Chondrocyte (in vitro differentiated cells): ENCODE data around the gene HDHD5. TPM values are rescaled to one million over a fixed set of nuclear protein-coding genes. Genes with fewer than 3 reads are reported as not detected.
A peak's percentile ranks its signal among the peaks of the same experiment; 100 is the strongest.

Experiments
- DNase-seq: peaks from one replicate; pipeline ENCODE4 v3.0.0; 2021; ENCODE audit warnings: mixed read lengths, low spot score
- H3K27ac Mint-ChIP-seq: one replicate; pipeline ENCODE4 v1.8.0; 2021; ENCODE audit warnings: mild to moderate bottlenecking, moderate library complexity, mixed read lengths; ENCODE audit not compliant: unreplicated experiment
- H3K27me3 Mint-ChIP-seq: 2 replicates; pipeline ENCODE4 v1.8.0; 2021; ENCODE audit warnings: low read depth, mixed read lengths
- H3K36me3 Mint-ChIP-seq: 2 replicates; pipeline ENCODE4 v1.8.0; 2021; ENCODE audit warnings: low read depth, mixed read lengths
- H3K4me1 Mint-ChIP-seq: 2 replicates; pipeline ENCODE4 v1.8.0; 2021; ENCODE audit warnings: low read depth, mild to moderate bottlenecking, mixed read lengths
- H3K4me3 Mint-ChIP-seq: one replicate; pipeline ENCODE4 v1.8.0; 2021; ENCODE audit warnings: mild to moderate bottlenecking, moderate library complexity, mixed read lengths; ENCODE audit not compliant: unreplicated experiment
- H3K9me3 Mint-ChIP-seq: 2 replicates; pipeline ENCODE4 v1.8.0; 2021; ENCODE audit warnings: low read depth, mixed read lengths
- CTCF ChIP-seq: fragments of 200-600 bp; sonication (generic); IDR thresholded peaks from 2 replicates; pipeline ENCODE4 v1.5.0; 2021; ENCODE audit warnings: antibody characterized with exemption, mild to moderate bottlenecking, moderate library complexity
- long read RNA-seq: library from polyadenylated mRNA; stranded (forward); transcript quantifications from one replicate; pipeline ENCODE4 v2.0.0, GENCODE V29; 2021
- total RNA-seq: library from RNA; stranded (reverse); gene quantifications from 3 replicates; pipeline ENCODE4 v1.2.1, GENCODE V29; 2021

HDHD5 gene
- 22.3 to 31.5 TPM (median 30.8 TPM) in 3 replicates for total RNA-seq
- long read RNA-seq, transcript HDHD5-202 (8 exons, 1,799 nt), result major isoform, 68 of 120 reads
- long read RNA-seq, partial matches to known transcripts, result 0 of 120 reads
- long read RNA-seq, other reads (novel, unspliced or antisense), result 51 of 120 reads

DNA sequence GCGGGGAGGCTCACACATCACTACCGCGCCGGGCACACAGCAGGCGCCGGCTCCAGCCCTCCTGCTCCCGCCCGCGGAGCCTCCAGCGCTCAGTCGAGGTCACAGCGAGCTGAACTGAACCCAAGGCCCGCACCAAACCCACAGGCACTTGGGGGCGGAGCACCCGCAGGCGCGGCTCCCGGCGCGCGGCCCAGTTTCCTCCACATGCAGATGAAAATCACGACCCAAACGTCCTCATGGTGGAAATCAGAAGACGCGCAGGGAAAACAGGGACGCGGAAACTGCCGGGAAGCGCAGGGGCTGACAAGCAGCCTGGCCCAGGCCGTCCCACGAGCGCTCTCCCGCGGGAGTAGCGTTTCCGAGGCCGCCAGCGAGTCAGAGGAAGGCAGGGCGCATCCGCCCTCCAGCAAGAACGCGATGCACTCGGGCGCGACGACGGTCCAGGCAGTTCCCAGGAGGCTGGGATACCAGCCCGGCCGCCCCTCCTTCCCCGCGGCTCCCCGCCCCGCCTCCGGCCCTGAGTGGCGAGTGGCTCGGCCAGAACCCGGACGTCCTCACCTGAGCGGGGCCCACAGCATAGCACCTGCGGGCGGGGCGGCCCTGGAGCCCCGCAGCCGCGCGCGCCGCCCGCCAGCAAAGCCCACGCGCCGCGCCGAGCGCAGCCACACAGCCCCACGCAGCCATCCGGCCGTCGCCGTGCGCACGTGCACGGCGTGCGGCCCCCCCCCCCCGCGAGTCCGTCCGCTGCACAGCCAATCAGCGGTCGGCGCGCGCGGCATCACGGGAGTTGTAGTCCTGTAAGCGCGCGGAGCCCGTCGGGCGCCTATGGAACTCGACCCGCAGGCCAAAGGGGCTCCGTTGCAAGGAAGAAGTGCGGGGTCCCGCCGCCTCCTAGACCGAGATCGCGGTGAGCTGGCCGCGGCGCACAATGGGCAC, at the start of gene HDHD5:
TSS of gene HDHD5 (minus strand) at position 710 of the 936 bp plus-strand sequence. CDS start at position 684, 26 bp downstream.
- H3K4me3 Mint-ChIP-seq, result peak within 1 kb of the TSS; percentile 86
- H3K27ac Mint-ChIP-seq, result peak within 1 kb of the TSS; percentile 92
- H3K36me3 Mint-ChIP-seq, result no peaks in the 10 kb centered on the region
- no peaks in the 10 kb centered on the region for H3K9me3 Mint-ChIP-seq
- TF ChIP-seq CTCF, result peak; percentile 10
- DNase-seq, result peak; percentile 95
- peaks cover 22% of the 10 kb centered on the region for H3K4me1 Mint-ChIP-seq
- H3K27me3 Mint-ChIP-seq, result no peaks in the 10 kb centered on the region

GRCh38 chr22:17205432-17205831, 46.4 kb upstream of the HDHD5 start:
- no peaks in the 10 kb centered on the region for H3K4me1 Mint-ChIP-seq

DNA sequence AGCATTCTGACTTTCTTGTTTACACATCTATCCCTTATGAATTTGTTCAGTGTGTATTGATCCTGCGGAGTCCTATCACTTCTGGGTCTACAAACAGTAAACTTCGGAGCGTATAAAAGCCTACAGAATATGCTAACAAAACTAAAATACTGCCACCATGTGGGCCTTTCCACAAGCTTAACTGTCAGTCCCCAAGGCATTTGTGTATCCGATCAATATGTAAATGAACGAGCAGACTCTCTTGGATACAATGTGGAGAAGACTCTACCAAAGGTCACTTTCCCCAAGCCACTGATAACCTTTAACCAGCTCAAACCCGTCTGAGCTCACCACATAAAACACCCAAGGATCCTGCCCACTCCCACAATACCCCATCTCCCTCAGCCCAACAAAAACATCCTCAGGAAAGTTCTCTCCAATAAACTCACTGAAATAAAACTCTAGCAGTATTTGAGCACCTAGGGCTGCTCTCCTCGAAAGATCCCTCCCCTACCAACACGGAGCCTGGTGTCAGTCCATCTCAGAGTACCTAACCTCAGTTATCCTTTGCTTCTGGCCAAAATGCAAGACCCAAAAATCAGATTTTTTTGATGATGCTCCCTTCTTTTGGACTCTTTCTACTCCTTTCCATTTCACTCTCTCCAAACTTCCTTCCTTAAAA, 42.3 kb upstream of the HDHD5 start:
- Mint-ChIP-seq H3K4me3 (no peak overlapping the region), H3K36me3 (no peaks in the 10 kb centered on the region), H3K27ac (no peak overlapping the region)

More at GRCh38 chr22:17205432-17205831, 46.4 kb upstream of the HDHD5 start:
- no peak overlapping the region for H3K27ac Mint-ChIP-seq
- no peak for DNase-seq
- H3K36me3 Mint-ChIP-seq, result no peaks in the 10 kb centered on the region
- peaks cover 12% of the 10 kb centered on the region for H3K27me3 Mint-ChIP-seq
- H3K9me3 Mint-ChIP-seq, result no peaks in the 10 kb centered on the region
- TF ChIP-seq CTCF, result peak; percentile 22
- no peak overlapping the region for H3K4me3 Mint-ChIP-seq

DNA sequence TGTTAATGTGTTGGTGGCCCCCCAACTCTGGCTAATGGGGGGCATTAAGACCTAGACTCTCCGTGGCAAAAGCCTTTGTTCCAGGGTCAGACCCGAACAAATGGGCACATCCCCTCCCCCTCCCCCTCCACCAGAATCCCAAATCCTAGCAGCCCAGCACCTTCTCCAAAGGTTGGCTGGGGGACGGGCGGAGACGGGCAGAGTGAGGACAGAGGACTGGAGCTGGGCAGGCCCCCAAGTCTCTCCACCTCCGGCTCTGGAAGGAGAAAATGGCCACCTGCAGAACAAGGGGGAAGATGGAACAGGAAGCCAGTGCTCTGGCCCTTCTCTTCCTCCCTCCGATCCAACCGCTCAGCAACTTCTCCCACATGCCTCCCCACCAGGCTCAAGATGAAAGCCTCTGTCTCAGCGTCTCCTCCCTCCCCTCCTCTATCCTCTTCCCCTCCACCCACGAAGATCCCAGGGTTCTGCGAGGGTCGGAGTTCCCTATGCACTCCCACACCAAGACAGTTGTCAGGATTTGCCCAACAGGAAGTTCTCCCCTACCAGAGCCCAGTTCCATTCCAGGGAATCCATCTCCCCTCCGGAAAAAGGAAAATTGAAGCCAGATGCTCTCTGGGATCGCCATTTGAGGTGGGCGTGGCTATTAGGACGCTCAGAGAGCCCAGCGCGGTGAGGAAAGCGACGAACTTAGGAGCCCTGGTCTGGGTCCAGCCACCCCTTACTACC, 40.1 kb upstream of the HDHD5 start:
- Mint-ChIP-seq H3K9me3 (no peaks in the 10 kb centered on the region), H3K36me3 (no peaks in the 10 kb centered on the region), H3K4me3 (peak overlapping the region; percentile 60), H3K4me1 (peaks cover 11% of the 10 kb centered on the region), H3K27me3 (peaks cover 11% of the 10 kb centered on the region), H3K27ac (peak overlapping the region; percentile 41)
- no peak for DNase-seq
- TF ChIP-seq CTCF, result no peak

More for the DNA sequence above, 42.3 kb upstream of the HDHD5 start:
- no peaks in the 10 kb centered on the region for H3K9me3 Mint-ChIP-seq
- H3K27me3 Mint-ChIP-seq, result peaks cover 11% of the 10 kb centered on the region
- peaks cover 11% of the 10 kb centered on the region for H3K4me1 Mint-ChIP-seq
- peak; percentile 46 for TF ChIP-seq CTCF
- no peak for DNase-seq
